Adrenal gland (tissue), 12 donors: ENCODE measurements around the gene ZP4. TPM values are rescaled to one million over a fixed set of nuclear protein-coding genes. Genes with fewer than 3 reads are reported as not detected.
A peak's percentile ranks its signal among the peaks of the same experiment; 100 is the strongest.

Source experiments
- DNase-seq, 7 donors: peaks; one replicate each; pipeline ENCODE4 v3.0.0-alpha.2; 2019 to 2020
- H3K27ac ChIP-seq, 5 donors: fragments of 200-600 bp; sonication (generic) in 4 of 5; 1 replicate in 3 of 5; 2 replicates in 2 of 5; pipeline versions ENCODE4 v1.5.1 to v1.8.0; 2016 to 2020; ENCODE audit warnings: mild to moderate bottlenecking in 1 of 5
- H3K27me3 ChIP-seq: fragments of 200-600 bp; 2 replicates; pipeline ENCODE4 v1.8.0; 2021
- H3K36me3 ChIP-seq, 2 donors: fragments of 200-600 bp; replicated peaks in 1 of 2; 1 replicate in 1 of 2; 2 replicates in 1 of 2; pipeline versions ENCODE4 v1.5.1 to v1.8.0; 2018 to 2022
- H3K4me1 ChIP-seq, 2 donors: fragments of 200-600 bp; replicated peaks in 1 of 2; 1 replicate in 1 of 2; 2 replicates in 1 of 2; pipeline versions ENCODE4 v1.5.1 to v1.8.0; 2018 to 2021
- H3K4me3 ChIP-seq, 4 donors: fragments of 200-600 bp; sonication (generic) in 3 of 4; one replicate each; pipeline ENCODE4 v1.5.1; 2016 to 2018
- H3K9me3 ChIP-seq, 3 donors: fragments of 200-600 bp; sonication (generic) in 1 of 3; replicated peaks in 1 of 3; 1 replicate in 2 of 3; 2 replicates in 1 of 3; pipeline versions ENCODE4 v1.5.1 to v1.8.0; 2016 to 2021
- CTCF ChIP-seq, 6 experiments: fragments of 450-650 bp in 4 of 6; fragments of 200-600 bp in 2 of 6; sonication (generic) in 1 of 6; IDR thresholded peaks; 1 replicate in 5 of 6; 2 replicates in 1 of 6; pipeline versions ENCODE4 v1.5.1 to v1.8.0; 2016 to 2021; ENCODE audit warnings: antibody characterized with exemption in 6 of 6, mild to moderate bottlenecking in 2 of 6, moderate library complexity in 1 of 6
- POLR2A ChIP-seq, 2 donors: fragments of 450-650 bp; IDR thresholded peaks; one replicate each; pipeline ENCODE4 v1.6.1; 2017; ENCODE audit warnings: antibody characterized with exemption in 2 of 2, mild to moderate bottlenecking in 2 of 2, moderate library complexity in 1 of 2
- WGBS, 4 donors: extraction: QIAGEN DNeasy Blood & Tissue Kit in 2 of 4; methylation state at CpG; one replicate each; pipeline versions ENCODE4 v1.1.5 to v1.1.7; 2013 to 2017; 5-methylcytosine and 5-hydroxymethylcytosine counted together
- intact Hi-C, 2 donors: fragments of 100-400 bp; cut with DNase I; formaldehyde crosslinking; loops; one replicate each; pipeline versions ENCODE4 v1.14.1 to v1.15.0; 2022 to 2023
- polyA plus RNA-seq, 3 donors: library from polyadenylated mRNA; stranded (reverse); fragments of 200-250 nt in 2 of 3; fragments of 350-450 nt in 1 of 3; fragmentation: Illumina TruSeq in 1 of 3; extraction: RNeasy Lipid Tissue Mini Kit (QIAGEN cat#74804) in 1 of 3; gene quantifications; one replicate each; pipeline ENCODE4 v1.2.3, GENCODE V29; 2013 to 2014
- total RNA-seq, 9 donors: library from RNA; depleted of rRNA in 4 of 9; stranded (reverse); fragments of >200 nt in 4 of 9; fragments of 120-200 nt in 1 of 9; fragmentation: NEBNext Ultra II Directional in 1 of 9; extraction: Animal tissue kit (Norgen Biotek cat#: 25700) in 1 of 9; gene quantifications; one replicate each; pipeline versions ENCODE4 v1.1.0 to v1.2.4, GENCODE V29; 2013 to 2023
- donor health status: healthy with polysubstance abuse.
- donor health status: Bipolar disorder and iron deficiency.
- donor health status: DM: yes; HTN: yes; CAD: no.
- donor health status: DM: no; HTN: no; CAD: no.
- donor health status: DM: no; HTN: no; CAD: no.
- donor health status: DM: yes; HTN: yes; CAD: no.

ZP4 gene
- total and polyA plus RNA-seq, 12 donors, result not detected

GRCh38 chr1:237875291-237875690, 15.4 kb downstream of the ZP4 start:
- Histone ChIP-seq H3K27me3 (no peaks in the 10 kb centered on the region), H3K4me1 (peaks cover 0 to 4% of the 10 kb centered on the region in 2 donors), H3K9me3 (no peaks in the 10 kb centered on the region), H3K4me3 (no peak overlapping the region), H3K36me3 (no peaks in the 10 kb centered on the region), H3K27ac (no peak overlapping the region)
- intact Hi-C loops, result no loop called here
- TF ChIP-seq POLR2A (IDR thresholded peaks at IDR 0.05) (no peak), CTCF (IDR thresholded peaks at IDR 0.05) (no peak)
- DNase-seq, result peak in 4 of 7 donors; percentile 21 to 43 (median 32)
- WGBS, 4 donors, result 60 to 69% (median 65%) methylated on average over 8 of the region's 8 CpGs

GRCh38 chr1:237873487-237874211, 17.1 kb downstream of the ZP4 start:
- 47 to 62% (median 50%) methylated on average over 3 to 4 of the region's 4 CpGs for WGBS, 4 donors
- TF ChIP-seq POLR2A (IDR thresholded peaks at IDR 0.05), result no peak
- TF ChIP-seq CTCF (IDR thresholded peaks at IDR 0.05), result no peak

DNA sequence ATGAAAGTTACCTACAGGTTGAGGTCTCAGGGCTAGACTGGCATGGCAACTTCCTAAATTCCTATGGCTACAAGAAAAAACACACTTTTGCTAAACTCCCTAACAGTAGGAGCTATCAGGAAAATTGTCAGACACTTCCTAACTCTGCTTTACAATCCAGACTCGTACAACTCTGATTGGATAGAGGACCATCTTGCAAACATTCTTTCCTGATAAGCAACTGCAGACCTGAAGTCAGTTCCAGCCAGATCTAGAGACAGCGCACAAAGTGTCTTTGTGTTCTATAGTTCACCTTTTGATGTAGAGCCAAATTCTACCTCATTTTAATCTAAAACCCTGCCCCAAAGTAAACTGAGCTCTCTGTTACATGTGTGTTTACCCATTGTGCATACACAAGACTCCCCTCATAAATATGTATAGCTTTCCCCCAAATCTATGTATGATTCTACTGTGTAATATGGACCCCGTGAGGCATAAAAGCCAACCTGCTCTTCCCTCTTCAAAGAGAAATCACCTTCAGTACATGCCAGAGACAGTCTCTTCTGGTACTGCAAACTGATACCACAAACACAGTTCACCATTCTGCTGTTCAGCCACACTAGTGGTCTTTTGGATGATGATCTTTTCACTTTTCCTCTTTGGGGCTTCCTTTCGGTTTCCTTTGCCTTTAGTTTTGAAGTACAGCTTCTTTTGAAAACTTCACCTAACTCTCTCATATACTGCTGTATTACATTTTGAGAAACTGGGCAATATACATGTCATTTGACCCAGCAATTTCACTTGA, 21.7 kb downstream of the ZP4 start:
- H3K9me3 ChIP-seq, result peaks cover 0 to under 1% (median 0%) of the 10 kb centered on the region in 3 donors
- 84 to 97% (median 90%) methylated on average over 4 of the region's 4 CpGs for WGBS, 4 donors
- TF ChIP-seq CTCF (IDR thresholded peaks at IDR 0.05) (no peak), POLR2A (IDR thresholded peaks at IDR 0.05) (no peak)
- peaks cover 0 to 6% of the 10 kb centered on the region in 2 donors for H3K4me1 ChIP-seq
- DNase-seq, result no peak
- intact Hi-C loops, result no loop called here
- H3K36me3 ChIP-seq, result no peaks in the 10 kb centered on the region
- H3K27me3 ChIP-seq, result no peaks in the 10 kb centered on the region
- H3K4me3 ChIP-seq, result no peak overlapping the region
- no peak overlapping the region for H3K27ac ChIP-seq

More at GRCh38 chr1:237873487-237874211, 17.1 kb downstream of the ZP4 start:
- H3K4me1 ChIP-seq, result peaks cover 0 to 4% of the 10 kb centered on the region in 2 donors
- intact Hi-C loops, result no loop called here
- DNase-seq, result peak; percentile 60 to 82 (median 79)
- H3K36me3 ChIP-seq, result no peaks in the 10 kb centered on the region
- no peaks in the 10 kb centered on the region for H3K27me3 ChIP-seq
- H3K4me3 ChIP-seq, result no peak overlapping the region
- no peak overlapping the region for H3K27ac ChIP-seq
- H3K9me3 ChIP-seq, result no peaks in the 10 kb centered on the region

DNA sequence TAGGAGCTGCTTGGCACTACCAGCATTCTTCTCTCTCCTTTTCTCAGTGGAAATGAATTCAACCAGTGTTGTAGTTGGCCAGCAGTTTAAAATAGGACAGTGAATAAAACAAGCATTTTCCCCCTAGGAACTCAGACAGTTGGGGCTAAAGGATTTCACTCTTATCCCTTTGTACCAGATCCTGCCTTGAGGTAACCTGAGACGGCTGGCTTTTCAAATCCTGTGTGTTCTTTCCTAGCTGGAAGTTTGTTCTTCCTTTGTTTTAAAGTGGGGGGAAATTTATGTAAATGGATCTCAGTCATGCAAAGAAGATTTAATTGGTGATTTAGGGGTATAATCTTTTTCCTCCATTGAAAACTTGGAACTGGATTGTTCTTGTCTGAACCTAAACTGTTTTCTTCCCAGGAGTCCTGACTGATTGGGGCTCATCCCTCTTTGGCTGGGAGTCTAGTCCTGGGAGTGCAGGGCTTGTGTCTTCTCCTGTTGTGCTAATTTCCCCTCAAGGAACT, 23.3 kb downstream of the ZP4 start:
- no peak for TF ChIP-seq POLR2A (IDR thresholded peaks at IDR 0.05)
- peaks cover 0 to 7% of the 10 kb centered on the region in 2 donors for H3K4me1 ChIP-seq
- 79 to 94% (median 85%) methylated on average over 1 of the region's 1 CpG for WGBS, 4 donors
- no peaks in the 10 kb centered on the region for H3K36me3 ChIP-seq
- H3K27ac ChIP-seq, result no peak overlapping the region
- intact Hi-C loops, result no loop called here
- no peak overlapping the region for H3K4me3 ChIP-seq
- H3K27me3 ChIP-seq, result no peaks in the 10 kb centered on the region
- peaks cover 0 to 4% (median 0%) of the 10 kb centered on the region in 3 donors for H3K9me3 ChIP-seq
- no peak for DNase-seq
